GM23338 (cell line): ENCODE results near the gene FBXW4. TPM values are rescaled to one million over a fixed set of nuclear protein-coding genes. Genes with fewer than 3 reads are reported as not detected.

Source experiments
- ATAC-seq: fragments of 200-7000 bp; cut with Tn5 transposase; 3 replicates; pipeline ENCODE4 v1.9.1; 2020
- DNase-seq: peaks from one replicate; pipeline ENCODE4 v3.0.0-alpha.2; 2015; ENCODE audit warnings: low spot score
- H2AFZ ChIP-seq: fragments of 200-600 bp; sonication (generic); 2 replicates; pipeline ENCODE4 v1.8.0; 2016; ENCODE audit warnings: antibody characterized with exemption, mild to moderate bottlenecking, moderate library complexity
- H3F3A ChIP-seq: fragments of 200-600 bp; sonication (generic); replicated peaks from 2 replicates; pipeline ENCODE4 v1.8.0; 2017; ENCODE audit warnings: antibody characterized with exemption, mixed run types, low read depth
- H3K27ac ChIP-seq: fragments of 200-600 bp; sonication (generic); 2 replicates; pipeline ENCODE4 v1.6.1; 2016; ENCODE audit warnings: low read depth
- H3K27me3 ChIP-seq: fragments of 200-600 bp; sonication (generic); 2 replicates; pipeline ENCODE4 v1.8.0; 2016; ENCODE audit warnings: mild to moderate bottlenecking, mixed run types, moderate library complexity; ENCODE audit not compliant: insufficient read depth
- H3K36me3 ChIP-seq: fragments of 200-600 bp; sonication (generic); 2 replicates; pipeline ENCODE4 v1.8.0; 2016; ENCODE audit warnings: mild to moderate bottlenecking; ENCODE audit not compliant: insufficient read depth
- H3K4me1 ChIP-seq: fragments of 200-600 bp; sonication (generic); 2 replicates; pipeline ENCODE4 v1.8.0; 2016; ENCODE audit warnings: mild to moderate bottlenecking, moderate library complexity; ENCODE audit not compliant: insufficient read depth
- H3K4me2 ChIP-seq: fragments of 200-600 bp; sonication (generic); 2 replicates; pipeline ENCODE4 v1.7.1; 2017; ENCODE audit warnings: mixed run types
- H3K4me3 ChIP-seq: fragments of 200-600 bp; sonication (generic); 2 replicates; pipeline ENCODE4 v1.6.1; 2016; ENCODE audit warnings: mixed run types
- H3K79me2 ChIP-seq: fragments of 200-600 bp; sonication (generic); replicated peaks from 2 replicates; pipeline ENCODE4 v1.8.0; 2017; ENCODE audit warnings: mild to moderate bottlenecking; ENCODE audit not compliant: insufficient read depth
- H3K9me2 ChIP-seq: fragments of 200-600 bp; sonication (generic); 2 replicates; pipeline ENCODE4 v1.8.0; 2017; ENCODE audit not compliant: insufficient read depth
- H4K20me1 ChIP-seq: fragments of 200-600 bp; sonication (generic); replicated peaks from 2 replicates; pipeline ENCODE4 v1.8.0; 2017; ENCODE audit warnings: mild to moderate bottlenecking; ENCODE audit not compliant: insufficient read depth
- H3K27ac Mint-ChIP-seq: 2 replicates; pipeline ENCODE4 v1.8.0; 2020; ENCODE audit warnings: inconsistent platforms, mild to moderate bottlenecking, moderate library complexity, mixed read lengths
- H3K27me3 Mint-ChIP-seq: 3 replicates; pipeline ENCODE4 v1.8.0; 2022; ENCODE audit warnings: low read depth, mild to moderate bottlenecking, moderate library complexity, mixed read lengths, inconsistent platforms; ENCODE audit not compliant: insufficient read depth, poor library complexity
- H3K36me3 Mint-ChIP-seq: 3 replicates; pipeline ENCODE4 v1.8.0; 2021; ENCODE audit warnings: low read depth, mild to moderate bottlenecking, inconsistent platforms, moderate library complexity, mixed read lengths
- H3K4me1 Mint-ChIP-seq: 3 replicates; pipeline ENCODE4 v1.8.0; 2020; ENCODE audit warnings: mild to moderate bottlenecking, inconsistent platforms, mixed read lengths
- H3K4me3 Mint-ChIP-seq: 3 replicates; pipeline ENCODE4 v1.8.0; 2021; ENCODE audit warnings: moderate library complexity, mild to moderate bottlenecking, inconsistent platforms, mixed read lengths
- H3K9me3 Mint-ChIP-seq: 3 replicates; pipeline ENCODE4 v1.8.0; 2020; ENCODE audit warnings: moderate library complexity, mild to moderate bottlenecking, inconsistent platforms, mixed read lengths
- CREB1 ChIP-seq: fragments of 250-450 bp; sonication (Bioruptor Pico); IDR thresholded peaks from 2 replicates; pipeline ENCODE4 v1.5.0; 2020; ENCODE audit warnings: low read depth, mild to moderate bottlenecking, moderate library complexity
- ETS1 ChIP-seq: IDR thresholded peaks from 2 replicates; pipeline ENCODE4 v1.6.1; 2016; ENCODE audit warnings: antibody characterized with exemption
- EZH2 ChIP-seq: fragments of 200-600 bp; sonication (generic); IDR thresholded peaks from one replicate; pipeline ENCODE4 v1.8.0; 2017; ENCODE audit warnings: antibody characterized with exemption, mild to moderate bottlenecking, low read depth; ENCODE audit not compliant: unreplicated experiment
- EZH2phosphoT487 ChIP-seq: fragments of 200-600 bp; sonication (generic); IDR thresholded peaks from one replicate; pipeline ENCODE4 v1.8.1; 2018; ENCODE audit warnings: antibody characterized with exemption; ENCODE audit not compliant: unreplicated experiment
- JUNB ChIP-seq: IDR thresholded peaks from one replicate; pipeline ENCODE4 v1.6.1; 2016; ENCODE audit warnings: antibody characterized with exemption; ENCODE audit not compliant: unreplicated experiment
- NANOG ChIP-seq: IDR thresholded peaks from 2 replicates; pipeline ENCODE4 v1.6.1; 2016; ENCODE audit warnings: antibody characterized with exemption, borderline replicate concordance
- POLR2AphosphoS5 ChIP-seq: IDR thresholded peaks from 2 replicates; pipeline ENCODE4 v1.6.1; 2016; ENCODE audit warnings: antibody characterized with exemption, low read depth
- STAT1 ChIP-seq: IDR thresholded peaks from one replicate; pipeline ENCODE4 v1.6.1; 2016; ENCODE audit warnings: antibody characterized with exemption; ENCODE audit not compliant: unreplicated experiment
- ZNF114 ChIP-seq: fragments of 250-450 bp; sonication (Bioruptor Pico); IDR thresholded peaks from 2 replicates; pipeline ENCODE4 v1.5.0; 2020; ENCODE audit warnings: mild to moderate bottlenecking, moderate library complexity
- ZNF331 ChIP-seq: fragments of 250-450 bp; sonication (Bioruptor Pico); IDR thresholded peaks from 2 replicates; pipeline ENCODE4 v1.5.0; 2020; ENCODE audit warnings: low read depth, mild to moderate bottlenecking, moderate library complexity
- ZNF462 ChIP-seq: fragments of 250-450 bp; sonication (Bioruptor Pico); IDR thresholded peaks from 2 replicates; pipeline ENCODE4 v1.5.0; 2020; ENCODE audit warnings: mild to moderate bottlenecking, moderate library complexity
- polyA plus RNA-seq: library from polyadenylated mRNA; unstranded; fragments of >200 nt; fragmentation: Nextera tagmentation; extraction: Ambion mirVana; gene quantifications from 2 replicates; pipeline ENCODE4 v1.2.1, GENCODE V29; 2016
- total RNA-seq: library from RNA; depleted of rRNA; stranded (reverse); fragments of >200 nt; shearing (Covaris generic); gene quantifications from 2 replicates; pipeline ENCODE4 v1.2.3, GENCODE V29; 2014
- TF ChIP-seq, protein P1 (sequence below): IDR thresholded peaks from one replicate; pipeline ENCODE4 v1.6.1; 2018; ENCODE audit warnings: antibody characterized with exemption; ENCODE audit not compliant: unreplicated experiment
- TF ChIP-seq, protein P2 (sequence below), 2 experiments: fragments of 200-600 bp in 1 of 2; sonication (generic) in 1 of 2; conservative IDR thresholded peaks; 2 replicates each; pipeline versions ENCODE4 v1.5.1 to v1.6.1; 2016 to 2017; ENCODE audit warnings: antibody characterized with exemption in 2 of 2, low read depth in 2 of 2, mild to moderate bottlenecking in 2 of 2, moderate library complexity in 1 of 2

The FBXW4 gene
- total and polyA plus RNA-seq, 2 experiments from 2014 or later = 8.0 to 18.6 TPM

DNA sequence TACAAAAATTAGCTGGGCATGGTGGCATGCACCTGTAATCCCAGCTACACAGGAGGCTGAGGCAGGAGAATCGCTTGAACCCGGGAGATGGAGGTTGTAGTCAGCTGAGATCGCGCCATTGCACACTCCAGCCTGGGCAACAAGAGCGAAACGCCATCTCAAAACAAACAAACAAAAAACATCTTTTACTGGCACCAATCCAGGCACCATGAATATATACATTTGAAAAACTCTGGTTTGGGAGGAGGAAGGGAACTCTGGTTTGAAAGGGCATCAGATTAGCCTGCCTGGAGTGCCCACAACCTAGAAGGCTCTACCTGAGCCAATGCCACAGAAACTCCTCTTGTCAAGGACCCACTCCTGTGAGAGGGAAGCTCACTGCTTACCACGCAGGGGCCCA lies 122.8 kb downstream of the FBXW4 start:
- no peaks in the 10 kb centered on the region for H3K9me2 ChIP-seq
- TF ChIP-seq, protein P1, sequence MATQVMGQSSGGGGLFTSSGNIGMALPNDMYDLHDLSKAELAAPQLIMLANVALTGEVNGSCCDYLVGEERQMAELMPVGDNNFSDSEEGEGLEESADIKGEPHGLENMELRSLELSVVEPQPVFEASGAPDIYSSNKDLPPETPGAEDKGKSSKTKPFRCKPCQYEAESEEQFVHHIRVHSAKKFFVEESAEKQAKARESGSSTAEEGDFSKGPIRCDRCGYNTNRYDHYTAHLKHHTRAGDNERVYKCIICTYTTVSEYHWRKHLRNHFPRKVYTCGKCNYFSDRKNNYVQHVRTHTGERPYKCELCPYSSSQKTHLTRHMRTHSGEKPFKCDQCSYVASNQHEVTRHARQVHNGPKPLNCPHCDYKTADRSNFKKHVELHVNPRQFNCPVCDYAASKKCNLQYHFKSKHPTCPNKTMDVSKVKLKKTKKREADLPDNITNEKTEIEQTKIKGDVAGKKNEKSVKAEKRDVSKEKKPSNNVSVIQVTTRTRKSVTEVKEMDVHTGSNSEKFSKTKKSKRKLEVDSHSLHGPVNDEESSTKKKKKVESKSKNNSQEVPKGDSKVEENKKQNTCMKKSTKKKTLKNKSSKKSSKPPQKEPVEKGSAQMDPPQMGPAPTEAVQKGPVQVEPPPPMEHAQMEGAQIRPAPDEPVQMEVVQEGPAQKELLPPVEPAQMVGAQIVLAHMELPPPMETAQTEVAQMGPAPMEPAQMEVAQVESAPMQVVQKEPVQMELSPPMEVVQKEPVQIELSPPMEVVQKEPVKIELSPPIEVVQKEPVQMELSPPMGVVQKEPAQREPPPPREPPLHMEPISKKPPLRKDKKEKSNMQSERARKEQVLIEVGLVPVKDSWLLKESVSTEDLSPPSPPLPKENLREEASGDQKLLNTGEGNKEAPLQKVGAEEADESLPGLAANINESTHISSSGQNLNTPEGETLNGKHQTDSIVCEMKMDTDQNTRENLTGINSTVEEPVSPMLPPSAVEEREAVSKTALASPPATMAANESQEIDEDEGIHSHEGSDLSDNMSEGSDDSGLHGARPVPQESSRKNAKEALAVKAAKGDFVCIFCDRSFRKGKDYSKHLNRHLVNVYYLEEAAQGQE = no peak
- no peak for TF ChIP-seq CREB1
- no peak for TF ChIP-seq JUNB
- TF ChIP-seq ZNF114 (CRISPR knock-in tag) = no peak
- TF ChIP-seq EZH2phosphoT487 = no peak
- TF ChIP-seq ZNF462 (CRISPR knock-in tag) = no peak
- TF ChIP-seq STAT1 = no peak
- TF ChIP-seq ETS1 = no peak
- TF ChIP-seq ZNF331 (CRISPR knock-in tag) = no peak
- no peak for TF ChIP-seq EZH2
- TF ChIP-seq, protein P2, sequence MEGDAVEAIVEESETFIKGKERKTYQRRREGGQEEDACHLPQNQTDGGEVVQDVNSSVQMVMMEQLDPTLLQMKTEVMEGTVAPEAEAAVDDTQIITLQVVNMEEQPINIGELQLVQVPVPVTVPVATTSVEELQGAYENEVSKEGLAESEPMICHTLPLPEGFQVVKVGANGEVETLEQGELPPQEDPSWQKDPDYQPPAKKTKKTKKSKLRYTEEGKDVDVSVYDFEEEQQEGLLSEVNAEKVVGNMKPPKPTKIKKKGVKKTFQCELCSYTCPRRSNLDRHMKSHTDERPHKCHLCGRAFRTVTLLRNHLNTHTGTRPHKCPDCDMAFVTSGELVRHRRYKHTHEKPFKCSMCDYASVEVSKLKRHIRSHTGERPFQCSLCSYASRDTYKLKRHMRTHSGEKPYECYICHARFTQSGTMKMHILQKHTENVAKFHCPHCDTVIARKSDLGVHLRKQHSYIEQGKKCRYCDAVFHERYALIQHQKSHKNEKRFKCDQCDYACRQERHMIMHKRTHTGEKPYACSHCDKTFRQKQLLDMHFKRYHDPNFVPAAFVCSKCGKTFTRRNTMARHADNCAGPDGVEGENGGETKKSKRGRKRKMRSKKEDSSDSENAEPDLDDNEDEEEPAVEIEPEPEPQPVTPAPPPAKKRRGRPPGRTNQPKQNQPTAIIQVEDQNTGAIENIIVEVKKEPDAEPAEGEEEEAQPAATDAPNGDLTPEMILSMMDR (conservative IDR thresholded peaks at IDR 0.05; ENCODE audit: low read depth in 2 of 2) = no peak
- TF ChIP-seq NANOG = no peak
- no peak for TF ChIP-seq POLR2AphosphoS5
- no peaks in the 10 kb centered on the region for H3K79me2 ChIP-seq
- Mint-ChIP-seq H3K27me3 (peaks cover 38% of the 10 kb centered on the region), H3K4me1 (peaks cover 18% of the 10 kb centered on the region), H3K9me3 (peaks cover 4% of the 10 kb centered on the region), H3K4me3 (no peak overlapping the region), H3K36me3 (peaks cover 8% of the 10 kb centered on the region), H3K27ac (no peak overlapping the region)
- no peak overlapping the region for H2AFZ ChIP-seq
- no peak overlapping the region for H3K4me2 ChIP-seq
- H3K27me3 ChIP-seq = peaks cover 61% of the 10 kb centered on the region
- no peak overlapping the region for H3K4me3 ChIP-seq
- peaks cover 2% of the 10 kb centered on the region; the same call in 1 of the 2 replicates for H3F3A ChIP-seq
- no peaks in the 10 kb centered on the region for H4K20me1 ChIP-seq
- H3K27ac ChIP-seq = no peak overlapping the region
- DNase-seq (no peak), ATAC-seq (no peak)
- H3K4me1 ChIP-seq = peaks cover 17% of the 10 kb centered on the region; the same call in 1 of the 2 replicates
- no peaks in the 10 kb centered on the region; the same call in 1 of the 2 replicates for H3K36me3 ChIP-seq
